RCC 7860 (cell line): ENCODE data around the gene DCAF4.

ENCODE experiments used
- DNase-seq: peaks from one replicate; pipeline ENCODE4 v3.0.0-alpha.2; 2015; ENCODE audit warnings: low spot score
- FAIRE-seq: peaks from 2 replicates; lab custom pipeline; 2012; peaks lifted over from hg19 to GRCh38; lab: Jason Lieb, UNC

Gene DCAF4

GRCh38 chr14:72926292-72927028, at the start of gene DCAF4:
DCAF4 (plus strand) TSS chr14:72926464; CDS start chr14:72937979, 11,515 bp downstream.
- DNase-seq (peak; percentile 90), FAIRE-seq (peak; percentile 4)

- FAIRE-seq (no peak), DNase-seq (no peak)
Measured at GRCh38 chr14:72876710-72877063, 49.6 kb upstream of the DCAF4 start.

GRCh38 chr14:72878746-72879145, 47.5 kb upstream of the DCAF4 start:
- no peak for DNase-seq
- FAIRE-seq = no peak

- no peak for DNase-seq
- FAIRE-seq = no peak
Measured at GRCh38 chr14:72879431-72879830, 46.8 kb upstream of the DCAF4 start.

- FAIRE-seq (no peak), DNase-seq (no peak)
Measured at GRCh38 chr14:72880164-72880563, 46.1 kb upstream of the DCAF4 start.

- no peak for FAIRE-seq
- DNase-seq = no peak
Measured at GRCh38 chr14:72880820-72881219, 45.4 kb upstream of the DCAF4 start.

- FAIRE-seq = no peak
Measured at GRCh38 chr14:72881543-72881942, 44.7 kb upstream of the DCAF4 start.

GRCh38 chr14:72882047-72882446, 44.2 kb upstream of the DCAF4 start:
- no peak for DNase-seq
- no peak for FAIRE-seq

More at GRCh38 chr14:72881543-72881942, 44.7 kb upstream of the DCAF4 start:
- DNase-seq = no peak

GRCh38 chr14:72882463-72882862, 43.8 kb upstream of the DCAF4 start:
- FAIRE-seq (no peak), DNase-seq (no peak)

GRCh38 chr14:72883109-72883508, 43.2 kb upstream of the DCAF4 start:
- FAIRE-seq = no peak
- no peak for DNase-seq

GRCh38 chr14:72883961-72884360, 42.3 kb upstream of the DCAF4 start:
- no peak for FAIRE-seq
- no peak for DNase-seq

- FAIRE-seq = no peak
- DNase-seq = no peak
Measured at GRCh38 chr14:72884386-72884785, 41.9 kb upstream of the DCAF4 start.

- DNase-seq (no peak), FAIRE-seq (no peak)
Measured at GRCh38 chr14:72887514-72887913, 38.8 kb upstream of the DCAF4 start.

- DNase-seq (no peak), FAIRE-seq (no peak)
Measured at GRCh38 chr14:72888192-72888591, 38.1 kb upstream of the DCAF4 start.

GRCh38 chr14:72888636-72889201, 37.5 kb upstream of the DCAF4 start:
- DNase-seq (no peak), FAIRE-seq (no peak)

- no peak for FAIRE-seq
- no peak for DNase-seq
Measured at GRCh38 chr14:72889366-72889765, 36.9 kb upstream of the DCAF4 start.

- FAIRE-seq (no peak), DNase-seq (no peak)
Measured at GRCh38 chr14:72891666-72892102, 34.6 kb upstream of the DCAF4 start.

- no peak for FAIRE-seq
- no peak for DNase-seq
Measured at GRCh38 chr14:72892103-72892878, 34.0 kb upstream of the DCAF4 start.

- DNase-seq (no peak), FAIRE-seq (no peak)
Measured at GRCh38 chr14:72892879-72893635, 33.2 kb upstream of the DCAF4 start.

- peak; percentile 31 for FAIRE-seq
- DNase-seq = peak; percentile 71
Measured at GRCh38 chr14:72893636-72894322, 32.5 kb upstream of the DCAF4 start, which contains the start of gene DPF3. DPF3 (minus strand) TSS chr14:72894101; CDS start chr14:72894088, 13 bp downstream.

- DNase-seq (no peak), FAIRE-seq (no peak)
Measured at GRCh38 chr14:72894323-72894622, 32.0 kb upstream of the DCAF4 start.
